Activated CD4-positive, CD25-positive, alpha-beta regulatory T cell treated with anti-CD3 and anti-CD28 coated beads, Interleukin-2, amount 50 U/mL, for 16 hours (primary cell): ENCODE data around the gene ZMYM5.
"Not testable (repeated sequence)": the region's sequence is repeated elsewhere in the genome, so short reads cannot be mapped to it uniquely, and the experiment has no call there.

Experiments used
- DNase-seq: peaks from one replicate; pipeline ENCODE4 v3.0.0-alpha.2; 2020; ENCODE audit warnings: low read depth, low spot score

ZMYM5 gene

GRCh38 chr13:19822673-19823072 is 40.8 kb downstream of the ZMYM5 start:
- DNase-seq, result no peak

- DNase-seq, result no peak
These were observed 45.1 kb downstream of the ZMYM5 start for GRCh38 chr13:19818223-19818842.

GRCh38 chr13:19817510-19818158 is 45.8 kb downstream of the ZMYM5 start:
- DNase-seq, result no peak

- DNase-seq, result no peak
These were observed 46.3 kb downstream of the ZMYM5 start for GRCh38 chr13:19817106-19817505.

- DNase-seq, result not testable (repeated sequence)
These were observed 47.6 kb downstream of the ZMYM5 start for GRCh38 chr13:19815842-19816241.

- no peak for DNase-seq
These were observed 52.2 kb downstream of the ZMYM5 start for GRCh38 chr13:19810996-19811881.

GRCh38 chr13:19810151-19810550 is 53.3 kb downstream of the ZMYM5 start:
- DNase-seq, result no peak

GRCh38 chr13:19805765-19806164 is 57.7 kb downstream of the ZMYM5 start:
- DNase-seq, result no peak

GRCh38 chr13:19795956-19796355 is 67.5 kb downstream of the ZMYM5 start:
- no peak for DNase-seq

GRCh38 chr13:19794631-19795030 is 68.8 kb downstream of the ZMYM5 start:
- DNase-seq, result no peak

- DNase-seq, result no peak
These were observed 71.4 kb downstream of the ZMYM5 start for GRCh38 chr13:19791953-19792537.

- DNase-seq, result peak; percentile 93
These were observed 80.4 kb downstream of the ZMYM5 start, which contains the start of gene PSPC1 for GRCh38 chr13:19782727-19783682. PSPC1 (minus strand) TSS chr13:19782945; CDS start chr13:19782757, 188 bp downstream.

- peak; percentile 30 for DNase-seq
These were observed 81.3 kb downstream of the ZMYM5 start for GRCh38 chr13:19782049-19782726.

- no peak for DNase-seq
These were observed 81.9 kb downstream of the ZMYM5 start for GRCh38 chr13:19781526-19781925.

GRCh38 chr13:19780753-19781418 is 82.6 kb downstream of the ZMYM5 start:
- not testable (repeated sequence) for DNase-seq
